H1 (cell line): ENCODE data around the gene APLN. TPM values are rescaled to one million over a fixed set of nuclear protein-coding genes. Genes with fewer than 3 reads are reported as not detected.

Experiments used
- BRCA1 ChIP-seq: IDR thresholded peaks from 2 replicates; pipeline ENCODE4 v1.6.1; 2012; ENCODE audit warnings: low read depth, low read length, improper control_type of control experiment
- EGR1 ChIP-seq: IDR thresholded peaks from 2 replicates; pipeline ENCODE4 v1.6.1; 2011; ENCODE audit warnings: low read depth, low read length, borderline replicate concordance
- HDAC2 ChIP-seq, 2 experiments: fragments of 300-600 bp in 1 of 2; sonication (generic) in 1 of 2; IDR thresholded peaks; 2 replicates each; pipeline ENCODE4 v1.6.1; 2011 to 2012; ENCODE audit warnings: low read depth in 2 of 2, low read length in 2 of 2, mild to moderate bottlenecking in 2 of 2, moderate library complexity in 2 of 2, borderline replicate concordance in 1 of 2, inconsistent platforms in 1 of 2
- PHF8 ChIP-seq: fragments of 200-600 bp; sonication (generic); conservative IDR thresholded peaks from 2 replicates; pipeline ENCODE4 v1.7.1; 2012; ENCODE audit warnings: low read depth, mild to moderate bottlenecking, inconsistent platforms, low read length, moderate library complexity
- TBP ChIP-seq: IDR thresholded peaks from 2 replicates; pipeline ENCODE4 v1.6.1; 2011; ENCODE audit warnings: low read depth, low read length, improper control_type of control experiment
- polyA plus RNA-seq, 7 experiments: library from polyadenylated mRNA; depleted of rRNA in 3 of 7; stranded (reverse) in 5 of 7; unstranded in 2 of 7; fragments of >200 nt in 5 of 7; fragments of 200-250 nt in 2 of 7; gene quantifications; 1 replicate in 5 of 7; 2 replicates in 1 of 7; 4 replicates in 1 of 7; pipeline versions ENCODE4 v1.2.1 to v1.2.3, GENCODE V29; 2011 to 2013; ENCODE audit warnings: missing spikeins in 2 of 7, mixed read lengths in 2 of 7
- total RNA-seq: library from RNA; stranded (reverse); fragmentation: NEBNext Ultra II Directional; extraction: Animal tissue kit (Norgen Biotek cat#: 25700); gene quantifications from 2 replicates; pipeline ENCODE4 v1.2.1, GENCODE V29; 2021
- TF ChIP-seq, protein P1 (sequence below), 3 experiments: IDR thresholded peaks; 1 replicate in 2 of 3; 2 replicates in 1 of 3; pipeline versions ENCODE4 v1.5.1 to v1.6.1; 2011; ENCODE audit warnings: low read length in 3 of 3, mild to moderate bottlenecking in 3 of 3, inconsistent platforms in 2 of 3, low read depth in 1 of 3, moderate library complexity in 1 of 3; ENCODE audit not compliant: insufficient read depth in 1 of 3; ENCODE audit errors: control extremely low read depth in 1 of 3

Gene APLN
- total and polyA plus RNA-seq, 2 of the 8 experiments (the other 6 are each of a cell fraction or from before 2014, with no cell fraction given) = 1.1 to 1.8 TPM

DNA sequence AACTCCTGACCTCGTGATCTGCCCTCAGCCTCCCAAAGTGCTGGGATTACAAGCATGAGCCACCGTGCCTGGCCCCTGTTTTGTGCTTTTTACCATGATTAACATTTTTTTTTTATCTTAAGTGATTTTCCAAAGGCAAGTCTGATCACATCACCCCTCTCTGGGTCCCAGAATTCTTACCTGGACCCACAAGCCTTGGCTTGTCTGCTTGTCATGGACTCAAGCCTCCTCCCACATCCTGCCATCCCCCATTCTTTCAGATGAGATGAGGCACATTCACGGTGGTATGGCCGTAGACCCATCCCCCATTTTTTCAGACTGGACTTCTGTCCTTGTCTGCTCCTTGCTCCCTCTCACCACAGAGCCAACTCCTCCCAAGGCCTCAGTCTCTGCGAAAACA lies 55.3 kb downstream of the APLN start (continued):
- TF ChIP-seq, protein P1, sequence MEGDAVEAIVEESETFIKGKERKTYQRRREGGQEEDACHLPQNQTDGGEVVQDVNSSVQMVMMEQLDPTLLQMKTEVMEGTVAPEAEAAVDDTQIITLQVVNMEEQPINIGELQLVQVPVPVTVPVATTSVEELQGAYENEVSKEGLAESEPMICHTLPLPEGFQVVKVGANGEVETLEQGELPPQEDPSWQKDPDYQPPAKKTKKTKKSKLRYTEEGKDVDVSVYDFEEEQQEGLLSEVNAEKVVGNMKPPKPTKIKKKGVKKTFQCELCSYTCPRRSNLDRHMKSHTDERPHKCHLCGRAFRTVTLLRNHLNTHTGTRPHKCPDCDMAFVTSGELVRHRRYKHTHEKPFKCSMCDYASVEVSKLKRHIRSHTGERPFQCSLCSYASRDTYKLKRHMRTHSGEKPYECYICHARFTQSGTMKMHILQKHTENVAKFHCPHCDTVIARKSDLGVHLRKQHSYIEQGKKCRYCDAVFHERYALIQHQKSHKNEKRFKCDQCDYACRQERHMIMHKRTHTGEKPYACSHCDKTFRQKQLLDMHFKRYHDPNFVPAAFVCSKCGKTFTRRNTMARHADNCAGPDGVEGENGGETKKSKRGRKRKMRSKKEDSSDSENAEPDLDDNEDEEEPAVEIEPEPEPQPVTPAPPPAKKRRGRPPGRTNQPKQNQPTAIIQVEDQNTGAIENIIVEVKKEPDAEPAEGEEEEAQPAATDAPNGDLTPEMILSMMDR (IDR thresholded peaks at IDR 0.05; ENCODE audit: control extremely low read depth in 1 of 3, insufficient read depth in 1 of 3, low read depth in 1 of 3, low read length in 3 of 3) = no peak
- no peak for TF ChIP-seq HDAC2 (IDR thresholded peaks at IDR 0.05; ENCODE audit: borderline replicate concordance in 1 of 2, low read depth in 2 of 2, low read length in 2 of 2)
- no peak for TF ChIP-seq BRCA1
- no peak for TF ChIP-seq PHF8
- no peak for TF ChIP-seq TBP
- TF ChIP-seq EGR1 = no peak
